ENCODE data around the gene PUS1. TPM values are rescaled to one million over a fixed set of nuclear protein-coding genes. Genes with fewer than 3 reads are reported as not detected.

PUS1 gene
- total RNA-seq, 4 donors from 2014 or later = 10.9 to 23.6 (median 16.4) TPM

- no peak overlapping the region for H3K4me3 ChIP-seq (replicated peaks in 1 of 3)
- peaks cover 63 to 76% of the 10 kb centered on the region in 2 donors for H3K36me3 ChIP-seq
- H3K9me3 ChIP-seq = no peaks in the 10 kb centered on the region
- no peak for TF ChIP-seq CTCF (IDR thresholded peaks at IDR 0.05)
- TF ChIP-seq POLR2A (IDR thresholded peaks at IDR 0.05) = no peak
- intact Hi-C loops (cut with DNase I) = no loop called here
- no peak overlapping the region for H3K27ac ChIP-seq
- 83 to 100% methylated on average over 1 to 8 of the region's 18 CpGs for WGBS, 2 donors
- no peaks in the 10 kb centered on the region for H3K27me3 ChIP-seq
- H3K4me1 ChIP-seq = peaks cover 0 to 2% of the 10 kb centered on the region in 2 donors
- no peak for DNase-seq
Observed at GRCh38 chr12:131917711-131918306, 11.3 kb upstream of the PUS1 start.

- Histone ChIP-seq H3K27me3 (no peaks in the 10 kb centered on the region), H3K36me3 (peaks cover 63 to 71% of the 10 kb centered on the region in 2 donors), H3K4me1 (no peaks in the 10 kb centered on the region), H3K4me3 (replicated peaks in 1 of 3) (no peak overlapping the region), H3K27ac (no peak overlapping the region), H3K9me3 (no peaks in the 10 kb centered on the region)
- 92 to 94% methylated on average over 11 to 14 of the region's 20 CpGs for WGBS, 2 donors
- TF ChIP-seq POLR2A (IDR thresholded peaks at IDR 0.05) (no peak), CTCF (IDR thresholded peaks at IDR 0.05) (no peak)
- intact Hi-C loops (cut with DNase I) = no loop called here
- no peak for DNase-seq
Observed at GRCh38 chr12:131918311-131919050, 10.6 kb upstream of the PUS1 start.

- Histone ChIP-seq H3K4me1 (no peaks in the 10 kb centered on the region), H3K36me3 (peaks cover 58 to 67% of the 10 kb centered on the region in 2 donors), H3K27me3 (no peaks in the 10 kb centered on the region), H3K27ac (no peak overlapping the region), H3K4me3 (replicated peaks in 1 of 3) (no peak overlapping the region), H3K9me3 (no peaks in the 10 kb centered on the region)
- 85 to 93% methylated on average over 11 to 16 of the region's 19 CpGs for WGBS, 2 donors
- DNase-seq = no peak
- TF ChIP-seq POLR2A (IDR thresholded peaks at IDR 0.05) (no peak), CTCF (IDR thresholded peaks at IDR 0.05) (no peak)
- intact Hi-C loops (cut with DNase I) = no loop called here
Observed at GRCh38 chr12:131919051-131919347, 10.1 kb upstream of the PUS1 start.

GRCh38 chr12:131919366-131920156, 9.5 kb upstream of the PUS1 start:
- Histone ChIP-seq H3K27ac (no peak overlapping the region), H3K27me3 (no peaks in the 10 kb centered on the region), H3K4me3 (replicated peaks in 1 of 3) (no peak overlapping the region), H3K9me3 (no peaks in the 10 kb centered on the region), H3K4me1 (no peaks in the 10 kb centered on the region), H3K36me3 (peaks cover 55 to 61% of the 10 kb centered on the region in 2 donors)
- no peak for DNase-seq
- intact Hi-C loops (cut with DNase I) = no loop called here
- 88 to 96% methylated on average over 10 to 11 of the region's 37 CpGs for WGBS, 2 donors
- TF ChIP-seq POLR2A (IDR thresholded peaks at IDR 0.05) = no peak
- no peak for TF ChIP-seq CTCF (IDR thresholded peaks at IDR 0.05)

- WGBS, 2 donors = 94 to 96% methylated on average over 13 to 14 of the region's 14 CpGs
Observed at GRCh38 chr12:131920157-131920508, 8.9 kb upstream of the PUS1 start.

More at GRCh38 chr12:131920157-131920508, 8.9 kb upstream of the PUS1 start:
- H3K4me1 ChIP-seq = no peaks in the 10 kb centered on the region
- no peak for DNase-seq
- intact Hi-C loops (cut with DNase I) = no loop called here
- no peak overlapping the region for H3K27ac ChIP-seq
- H3K36me3 ChIP-seq = peaks cover 55 to 56% of the 10 kb centered on the region in 2 donors
- no peaks in the 10 kb centered on the region for H3K27me3 ChIP-seq
- no peak overlapping the region for H3K4me3 ChIP-seq (replicated peaks in 1 of 3)
- TF ChIP-seq POLR2A (IDR thresholded peaks at IDR 0.05) (no peak), CTCF (IDR thresholded peaks at IDR 0.05) (no peak)
- no peaks in the 10 kb centered on the region for H3K9me3 ChIP-seq
